Gastroesophageal sphincter (tissue), 3 donors: ENCODE data around the gene ENPP7.

Experiments used
- EP300 ChIP-seq: sonication (generic); formaldehyde crosslinking; IDR thresholded peaks from one replicate; pipeline ENCODE4 v1.6.1; 2017; ENCODE audit warnings: antibody characterized with exemption, mild to moderate bottlenecking
- POLR2A ChIP-seq, 2 donors: fragments of 450-650 bp; IDR thresholded peaks; one replicate each; pipeline ENCODE4 v1.6.1; 2017; ENCODE audit warnings: antibody characterized with exemption in 2 of 2, mild to moderate bottlenecking in 2 of 2, moderate library complexity in 1 of 2
- TF ChIP-seq, protein P1 (sequence below), 4 experiments: fragments of 200-600 bp in 2 of 4; fragments of 450-650 bp in 2 of 4; sonication (generic) in 1 of 4; IDR thresholded peaks; one replicate each; pipeline ENCODE4 v1.5.1; 2017 to 2019; ENCODE audit warnings: antibody characterized with exemption in 4 of 4, mild to moderate bottlenecking in 2 of 4, moderate library complexity in 2 of 4

DNA sequence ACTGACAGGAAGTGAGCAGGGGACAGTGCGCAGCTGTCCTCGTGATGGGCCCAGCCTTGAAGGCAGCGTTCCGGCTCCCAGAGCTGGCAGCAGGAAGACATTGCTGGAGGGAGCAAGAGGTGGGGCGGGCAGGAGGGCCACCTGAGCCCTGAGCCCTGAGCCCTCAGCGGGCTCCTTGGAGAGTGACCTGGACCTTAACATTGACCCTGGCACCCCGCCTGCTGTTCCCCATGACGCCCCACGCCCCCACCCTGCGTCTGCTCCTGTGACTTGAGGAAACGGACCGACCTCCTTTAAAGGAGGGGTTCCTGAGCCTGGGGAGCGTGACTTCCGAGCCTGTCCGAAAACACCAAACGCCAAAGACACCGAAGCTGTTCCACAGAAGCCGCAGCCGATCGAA, 25.1 kb upstream of the ENPP7 start:
- TF ChIP-seq, protein P1, sequence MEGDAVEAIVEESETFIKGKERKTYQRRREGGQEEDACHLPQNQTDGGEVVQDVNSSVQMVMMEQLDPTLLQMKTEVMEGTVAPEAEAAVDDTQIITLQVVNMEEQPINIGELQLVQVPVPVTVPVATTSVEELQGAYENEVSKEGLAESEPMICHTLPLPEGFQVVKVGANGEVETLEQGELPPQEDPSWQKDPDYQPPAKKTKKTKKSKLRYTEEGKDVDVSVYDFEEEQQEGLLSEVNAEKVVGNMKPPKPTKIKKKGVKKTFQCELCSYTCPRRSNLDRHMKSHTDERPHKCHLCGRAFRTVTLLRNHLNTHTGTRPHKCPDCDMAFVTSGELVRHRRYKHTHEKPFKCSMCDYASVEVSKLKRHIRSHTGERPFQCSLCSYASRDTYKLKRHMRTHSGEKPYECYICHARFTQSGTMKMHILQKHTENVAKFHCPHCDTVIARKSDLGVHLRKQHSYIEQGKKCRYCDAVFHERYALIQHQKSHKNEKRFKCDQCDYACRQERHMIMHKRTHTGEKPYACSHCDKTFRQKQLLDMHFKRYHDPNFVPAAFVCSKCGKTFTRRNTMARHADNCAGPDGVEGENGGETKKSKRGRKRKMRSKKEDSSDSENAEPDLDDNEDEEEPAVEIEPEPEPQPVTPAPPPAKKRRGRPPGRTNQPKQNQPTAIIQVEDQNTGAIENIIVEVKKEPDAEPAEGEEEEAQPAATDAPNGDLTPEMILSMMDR (IDR thresholded peaks at IDR 0.05): no peak
- TF ChIP-seq POLR2A (IDR thresholded peaks at IDR 0.05) (no peak), EP300 (no peak)
